HepG2 (cell line): ENCODE results near the gene CNR2. TPM values are rescaled to one million over a fixed set of nuclear protein-coding genes. Genes with fewer than 3 reads are reported as not detected.

Source experiments
- ARHGAP35 ChIP-seq: sonication (generic); formaldehyde crosslinking; IDR thresholded peaks from 2 replicates; pipeline ENCODE4 v1.9.0; 2022; ENCODE audit warnings: mild to moderate bottlenecking, inconsistent platforms, moderate library complexity, missing genetic modification reagents, borderline replicate concordance
- CENPT ChIP-seq: sonication (generic); formaldehyde crosslinking; IDR thresholded peaks from 2 replicates; pipeline ENCODE4 v1.8.0; 2022; ENCODE audit warnings: low read depth, mild to moderate bottlenecking, moderate library complexity, missing genetic modification reagents
- HHEX ChIP-seq: IDR thresholded peaks from 2 replicates; pipeline ENCODE4 v1.6.1; 2016; ENCODE audit warnings: control low read depth
- KAT8 ChIP-seq: IDR thresholded peaks from 2 replicates; pipeline ENCODE4 v1.6.1; 2016; ENCODE audit warnings: missing genetic modification reagents, missing compliant biosample characterization
- RXRA ChIP-seq: sonication (generic); formaldehyde crosslinking; IDR thresholded peaks from 2 replicates; pipeline ENCODE4 v1.5.1; 2020; ENCODE audit warnings: missing genetic modification reagents
- TARDBP ChIP-seq: sonication (generic); formaldehyde crosslinking; IDR thresholded peaks from 2 replicates; pipeline ENCODE4 v1.8.0; 2022; ENCODE audit warnings: mild to moderate bottlenecking, missing genetic modification reagents
- ZMYM4 ChIP-seq: sonication (generic); formaldehyde crosslinking; IDR thresholded peaks from 2 replicates; pipeline ENCODE4 v1.8.1; 2023; ENCODE audit warnings: mild to moderate bottlenecking, missing genetic modification reagents
- ZNF121 ChIP-seq: sonication (generic); formaldehyde crosslinking; IDR thresholded peaks from 2 replicates; pipeline ENCODE4 v1.5.0; 2020; ENCODE audit warnings: mild to moderate bottlenecking, missing genetic modification reagents
- ZNF30 ChIP-seq: sonication (generic); formaldehyde crosslinking; IDR thresholded peaks from 2 replicates; pipeline ENCODE4 v1.5.0; 2020; ENCODE audit warnings: mild to moderate bottlenecking, missing genetic modification reagents
- ZNF816 ChIP-seq: sonication (generic); formaldehyde crosslinking; IDR thresholded peaks from 2 replicates; pipeline ENCODE4 v1.8.0; 2022; ENCODE audit warnings: missing genetic modification reagents, mild to moderate bottlenecking, borderline replicate concordance
- polyA plus RNA-seq, 8 experiments: library from polyadenylated mRNA; depleted of rRNA in 3 of 8; stranded (reverse) in 7 of 8; unstranded in 1 of 8; fragments of >200 nt; fragmentation: Illumina TruSeq in 4 of 8; extraction: Trizol in 4 of 8; gene quantifications; 2 replicates each; pipeline versions ENCODE4 v1.2.1 to v1.2.3, GENCODE V29; 2011 to 2016; ENCODE audit warnings: low read depth in 4 of 8, missing spikeins in 1 of 8, mixed read lengths in 1 of 8; ENCODE audit not compliant: insufficient read depth in 1 of 8
- total RNA-seq, 5 experiments: library from RNA; depleted of rRNA; stranded (reverse); fragments of >200 nt; fragmentation: Illumina TruSeq; extraction: Trizol; gene quantifications; 2 replicates each; pipeline ENCODE4 v1.2.3, GENCODE V29; 2016; ENCODE audit warnings: low read depth in 1 of 5
- TF ChIP-seq, protein P1 (sequence below): sonication (generic); formaldehyde crosslinking; IDR thresholded peaks from 2 replicates; pipeline ENCODE4 v1.4.0; 2020; ENCODE audit warnings: missing genetic modification reagents, borderline replicate concordance
- TF ChIP-seq, protein P2 (sequence below): sonication (generic); formaldehyde crosslinking; IDR thresholded peaks from 2 replicates; pipeline ENCODE4 v1.5.0; 2020; ENCODE audit warnings: mild to moderate bottlenecking, missing genetic modification reagents
- TF ChIP-seq, protein P3 (sequence below): IDR thresholded peaks from 2 replicates; pipeline ENCODE4 v1.6.1; 2016; ENCODE audit warnings: missing genetic modification reagents, missing compliant biosample characterization
- TF ChIP-seq, protein P4 (sequence below): sonication (generic); formaldehyde crosslinking; IDR thresholded peaks from 2 replicates; pipeline ENCODE4 v1.4.0; 2020; ENCODE audit warnings: mild to moderate bottlenecking, missing genetic modification reagents
- TF ChIP-seq, protein P5 (sequence below): sonication (generic); formaldehyde crosslinking; conservative IDR thresholded peaks from 2 replicates; pipeline ENCODE4 v1.8.0; 2022; ENCODE audit warnings: low read depth, missing genetic modification reagents
- TF ChIP-seq, protein P6 (sequence below): sonication (generic); formaldehyde crosslinking; IDR thresholded peaks from 2 replicates; pipeline ENCODE4 v1.5.0; 2020; ENCODE audit warnings: missing genetic modification reagents
- TF ChIP-seq, protein P7 (sequence below): sonication (generic); formaldehyde crosslinking; IDR thresholded peaks from 2 replicates; pipeline ENCODE4 v1.4.0; 2020; ENCODE audit warnings: mild to moderate bottlenecking, missing genetic modification reagents

Gene CNR2
- total and polyA plus RNA-seq, 2 of the 13 experiments (the other 11 are each of a cell fraction or from before 2014, with no cell fraction given): not detected

DNA sequence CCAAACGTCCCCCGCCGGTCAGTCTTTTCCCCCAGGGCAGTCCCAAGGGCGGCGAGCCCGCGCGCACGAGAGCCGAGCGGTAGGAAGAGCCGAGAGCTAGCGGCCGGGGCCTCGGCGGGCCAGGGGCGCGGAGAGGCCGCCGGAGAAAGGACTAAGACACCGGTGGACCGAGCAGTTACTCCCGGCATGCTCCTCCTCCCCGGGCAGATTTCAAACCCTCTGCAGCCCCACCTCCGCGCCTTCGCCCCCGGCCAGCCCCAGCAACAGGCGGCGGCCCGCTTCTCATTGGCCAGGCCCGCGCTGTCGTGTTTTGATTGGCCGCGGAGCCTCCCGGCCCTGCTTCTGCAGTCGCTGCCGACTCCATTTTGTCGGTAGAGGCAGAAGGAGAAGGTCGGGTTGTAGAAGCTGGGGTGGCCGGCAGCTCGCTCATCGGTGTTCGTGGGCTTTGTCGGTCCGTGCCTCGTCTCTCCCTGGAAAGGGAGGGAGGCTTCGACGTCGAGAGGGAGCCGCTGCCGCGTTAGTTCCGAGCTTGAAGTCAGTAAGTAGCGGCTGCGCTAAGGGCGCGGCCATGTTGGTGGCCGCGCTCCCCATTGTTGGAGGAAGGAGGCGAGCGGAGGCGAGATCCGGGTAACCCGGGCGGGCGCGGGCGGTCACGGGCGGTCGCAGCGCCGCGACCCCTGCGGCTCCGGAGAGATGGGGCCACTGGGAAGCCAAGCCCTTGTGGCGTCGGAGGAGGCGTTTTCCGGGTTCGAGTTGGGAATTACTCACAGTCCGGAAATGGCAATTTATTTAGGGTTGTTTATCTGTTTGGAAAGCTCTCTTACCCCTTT lies 46.5 kb upstream of the CNR2 start, which contains the start of gene PNRC2 (continued):
- TF ChIP-seq, protein P1, sequence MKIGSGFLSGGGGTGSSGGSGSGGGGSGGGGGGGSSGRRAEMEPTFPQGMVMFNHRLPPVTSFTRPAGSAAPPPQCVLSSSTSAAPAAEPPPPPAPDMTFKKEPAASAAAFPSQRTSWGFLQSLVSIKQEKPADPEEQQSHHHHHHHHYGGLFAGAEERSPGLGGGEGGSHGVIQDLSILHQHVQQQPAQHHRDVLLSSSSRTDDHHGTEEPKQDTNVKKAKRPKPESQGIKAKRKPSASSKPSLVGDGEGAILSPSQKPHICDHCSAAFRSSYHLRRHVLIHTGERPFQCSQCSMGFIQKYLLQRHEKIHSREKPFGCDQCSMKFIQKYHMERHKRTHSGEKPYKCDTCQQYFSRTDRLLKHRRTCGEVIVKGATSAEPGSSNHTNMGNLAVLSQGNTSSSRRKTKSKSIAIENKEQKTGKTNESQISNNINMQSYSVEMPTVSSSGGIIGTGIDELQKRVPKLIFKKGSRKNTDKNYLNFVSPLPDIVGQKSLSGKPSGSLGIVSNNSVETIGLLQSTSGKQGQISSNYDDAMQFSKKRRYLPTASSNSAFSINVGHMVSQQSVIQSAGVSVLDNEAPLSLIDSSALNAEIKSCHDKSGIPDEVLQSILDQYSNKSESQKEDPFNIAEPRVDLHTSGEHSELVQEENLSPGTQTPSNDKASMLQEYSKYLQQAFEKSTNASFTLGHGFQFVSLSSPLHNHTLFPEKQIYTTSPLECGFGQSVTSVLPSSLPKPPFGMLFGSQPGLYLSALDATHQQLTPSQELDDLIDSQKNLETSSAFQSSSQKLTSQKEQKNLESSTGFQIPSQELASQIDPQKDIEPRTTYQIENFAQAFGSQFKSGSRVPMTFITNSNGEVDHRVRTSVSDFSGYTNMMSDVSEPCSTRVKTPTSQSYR: no peak
- TF ChIP-seq ARHGAP35 (CRISPR knock-in tag) (peak; percentile 71; the same call in 1 of the 2 replicates), CENPT (CRISPR knock-in tag) (no peak), RXRA (CRISPR knock-in tag) (peak; percentile 58; the same call in 1 of the 2 replicates), KAT8 (CRISPR knock-in tag) (peak; percentile 92), ZNF121 (CRISPR knock-in tag) (no peak), ZMYM4 (peak; percentile 81), ZNF816 (CRISPR knock-in tag) (0 out of 2 replicates have a peak, but pooled peaks have one; percentile 31), ZNF30 (CRISPR knock-in tag) (no peak), TARDBP (CRISPR knock-in tag) (no peak; the same call in 1 of the 2 replicates), HHEX (no peak)
- TF ChIP-seq, protein P2, sequence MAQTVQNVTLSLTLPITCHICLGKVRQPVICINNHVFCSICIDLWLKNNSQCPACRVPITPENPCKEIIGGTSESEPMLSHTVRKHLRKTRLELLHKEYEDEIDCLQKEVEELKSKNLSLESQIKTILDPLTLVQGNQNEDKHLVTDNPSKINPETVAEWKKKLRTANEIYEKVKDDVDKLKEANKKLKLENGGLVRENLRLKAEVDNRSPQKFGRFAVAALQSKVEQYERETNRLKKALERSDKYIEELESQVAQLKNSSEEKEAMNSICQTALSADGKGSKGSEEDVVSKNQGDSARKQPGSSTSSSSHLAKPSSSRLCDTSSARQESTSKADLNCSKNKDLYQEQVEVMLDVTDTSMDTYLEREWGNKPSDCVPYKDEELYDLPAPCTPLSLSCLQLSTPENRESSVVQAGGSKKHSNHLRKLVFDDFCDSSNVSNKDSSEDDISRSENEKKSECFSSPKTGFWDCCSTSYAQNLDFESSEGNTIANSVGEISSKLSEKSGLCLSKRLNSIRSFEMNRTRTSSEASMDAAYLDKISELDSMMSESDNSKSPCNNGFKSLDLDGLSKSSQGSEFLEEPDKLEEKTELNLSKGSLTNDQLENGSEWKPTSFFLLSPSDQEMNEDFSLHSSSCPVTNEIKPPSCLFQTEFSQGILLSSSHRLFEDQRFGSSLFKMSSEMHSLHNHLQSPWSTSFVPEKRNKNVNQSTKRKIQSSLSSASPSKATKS (CRISPR knock-in tag): no peak
- TF ChIP-seq, protein P3, sequence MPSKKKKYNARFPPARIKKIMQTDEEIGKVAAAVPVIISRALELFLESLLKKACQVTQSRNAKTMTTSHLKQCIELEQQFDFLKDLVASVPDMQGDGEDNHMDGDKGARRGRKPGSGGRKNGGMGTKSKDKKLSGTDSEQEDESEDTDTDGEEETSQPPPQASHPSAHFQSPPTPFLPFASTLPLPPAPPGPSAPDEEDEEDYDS: peak; percentile 97
- TF ChIP-seq, protein P4, sequence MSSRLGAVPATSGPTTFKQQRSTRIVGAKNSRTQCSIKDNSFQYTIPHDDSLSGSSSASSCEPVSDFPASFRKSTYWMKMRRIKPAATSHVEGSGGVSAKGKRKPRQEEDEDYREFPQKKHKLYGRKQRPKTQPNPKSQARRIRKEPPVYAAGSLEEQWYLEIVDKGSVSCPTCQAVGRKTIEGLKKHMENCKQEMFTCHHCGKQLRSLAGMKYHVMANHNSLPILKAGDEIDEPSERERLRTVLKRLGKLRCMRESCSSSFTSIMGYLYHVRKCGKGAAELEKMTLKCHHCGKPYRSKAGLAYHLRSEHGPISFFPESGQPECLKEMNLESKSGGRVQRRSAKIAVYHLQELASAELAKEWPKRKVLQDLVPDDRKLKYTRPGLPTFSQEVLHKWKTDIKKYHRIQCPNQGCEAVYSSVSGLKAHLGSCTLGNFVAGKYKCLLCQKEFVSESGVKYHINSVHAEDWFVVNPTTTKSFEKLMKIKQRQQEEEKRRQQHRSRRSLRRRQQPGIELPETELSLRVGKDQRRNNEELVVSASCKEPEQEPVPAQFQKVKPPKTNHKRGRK: no peak
- TF ChIP-seq, protein P5, sequence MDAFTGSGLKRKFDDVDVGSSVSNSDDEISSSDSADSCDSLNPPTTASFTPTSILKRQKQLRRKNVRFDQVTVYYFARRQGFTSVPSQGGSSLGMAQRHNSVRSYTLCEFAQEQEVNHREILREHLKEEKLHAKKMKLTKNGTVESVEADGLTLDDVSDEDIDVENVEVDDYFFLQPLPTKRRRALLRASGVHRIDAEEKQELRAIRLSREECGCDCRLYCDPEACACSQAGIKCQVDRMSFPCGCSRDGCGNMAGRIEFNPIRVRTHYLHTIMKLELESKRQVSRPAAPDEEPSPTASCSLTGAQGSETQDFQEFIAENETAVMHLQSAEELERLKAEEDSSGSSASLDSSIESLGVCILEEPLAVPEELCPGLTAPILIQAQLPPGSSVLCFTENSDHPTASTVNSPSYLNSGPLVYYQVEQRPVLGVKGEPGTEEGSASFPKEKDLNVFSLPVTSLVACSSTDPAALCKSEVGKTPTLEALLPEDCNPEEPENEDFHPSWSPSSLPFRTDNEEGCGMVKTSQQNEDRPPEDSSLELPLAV: no peak
- TF ChIP-seq, protein P6, sequence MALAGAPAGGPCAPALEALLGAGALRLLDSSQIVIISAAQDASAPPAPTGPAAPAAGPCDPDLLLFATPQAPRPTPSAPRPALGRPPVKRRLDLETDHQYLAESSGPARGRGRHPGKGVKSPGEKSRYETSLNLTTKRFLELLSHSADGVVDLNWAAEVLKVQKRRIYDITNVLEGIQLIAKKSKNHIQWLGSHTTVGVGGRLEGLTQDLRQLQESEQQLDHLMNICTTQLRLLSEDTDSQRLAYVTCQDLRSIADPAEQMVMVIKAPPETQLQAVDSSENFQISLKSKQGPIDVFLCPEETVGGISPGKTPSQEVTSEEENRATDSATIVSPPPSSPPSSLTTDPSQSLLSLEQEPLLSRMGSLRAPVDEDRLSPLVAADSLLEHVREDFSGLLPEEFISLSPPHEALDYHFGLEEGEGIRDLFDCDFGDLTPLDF (CRISPR knock-in tag): peak; percentile 87
- TF ChIP-seq, protein P7, sequence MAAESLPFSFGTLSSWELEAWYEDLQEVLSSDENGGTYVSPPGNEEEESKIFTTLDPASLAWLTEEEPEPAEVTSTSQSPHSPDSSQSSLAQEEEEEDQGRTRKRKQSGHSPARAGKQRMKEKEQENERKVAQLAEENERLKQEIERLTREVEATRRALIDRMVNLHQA: no peak
